HG03558 (cell line): ENCODE data around the gene VARS1.
"Not testable (repeated sequence)": the region's sequence is repeated elsewhere in the genome, so short reads cannot be mapped to it uniquely, and the experiment has no call there.

ENCODE experiments used
- ATAC-seq: cut with Tn5 transposase; IDR thresholded peaks from one replicate; pipeline ENCODE4 v1.9.1; 2021; ENCODE audit warnings: moderate number of reproducible peaks; ENCODE audit not compliant: unreplicated experiment; ENCODE audit errors: extremely low read depth

VARS1 gene

GRCh38 chr6:31794866-31795615, 511 bp downstream of the VARS1 start:
- no peak for ATAC-seq

GRCh38 chr6:31794294-31794865, 1.2 kb downstream of the VARS1 start:
- no peak for ATAC-seq

GRCh38 chr6:31793927-31794245, 1.7 kb downstream of the VARS1 start:
- ATAC-seq, result not testable (repeated sequence)

GRCh38 chr6:31792761-31793171, 2.8 kb downstream of the VARS1 start:
- ATAC-seq, result no peak

GRCh38 chr6:31792090-31792374, 3.5 kb downstream of the VARS1 start:
- ATAC-seq, result no peak

GRCh38 chr6:31791324-31792089, 4.0 kb downstream of the VARS1 start:
- no peak for ATAC-seq

GRCh38 chr6:31785475-31785874, 10.1 kb downstream of the VARS1 start:
- ATAC-seq, result no peak

- ATAC-seq, result no peak
Observed at GRCh38 chr6:31784098-31784925, 11.2 kb downstream of the VARS1 start.

- ATAC-seq, result no peak
Observed at GRCh38 chr6:31782126-31782855, 13.3 kb downstream of the VARS1 start.

- no peak for ATAC-seq
Observed at GRCh38 chr6:31781244-31782125, 14.1 kb downstream of the VARS1 start.

GRCh38 chr6:31780507-31781243, 14.9 kb downstream of the VARS1 start:
- ATAC-seq, result no peak

- ATAC-seq, result no peak
Observed at GRCh38 chr6:31779908-31780307, 15.6 kb downstream of the VARS1 start.

- ATAC-seq, result no peak
Observed at GRCh38 chr6:31778999-31779885, 16.3 kb downstream of the VARS1 start.

GRCh38 chr6:31778193-31778592, 17.4 kb downstream of the VARS1 start:
- no peak for ATAC-seq

GRCh38 chr6:31777667-31778050, 17.9 kb downstream of the VARS1 start:
- no peak for ATAC-seq

- ATAC-seq, result peak; percentile 34
Observed at GRCh38 chr6:31776989-31777666, 18.4 kb downstream of the VARS1 start, which contains the start of gene VWA7. VWA7 (minus strand) TSS chr6:31777328; CDS start chr6:31776779, 549 bp downstream.

GRCh38 chr6:31776485-31776988, 19.0 kb downstream of the VARS1 start:
- no peak for ATAC-seq
